ENCODE measurements around the gene TGIF1.

TGIF1 gene

DNA sequence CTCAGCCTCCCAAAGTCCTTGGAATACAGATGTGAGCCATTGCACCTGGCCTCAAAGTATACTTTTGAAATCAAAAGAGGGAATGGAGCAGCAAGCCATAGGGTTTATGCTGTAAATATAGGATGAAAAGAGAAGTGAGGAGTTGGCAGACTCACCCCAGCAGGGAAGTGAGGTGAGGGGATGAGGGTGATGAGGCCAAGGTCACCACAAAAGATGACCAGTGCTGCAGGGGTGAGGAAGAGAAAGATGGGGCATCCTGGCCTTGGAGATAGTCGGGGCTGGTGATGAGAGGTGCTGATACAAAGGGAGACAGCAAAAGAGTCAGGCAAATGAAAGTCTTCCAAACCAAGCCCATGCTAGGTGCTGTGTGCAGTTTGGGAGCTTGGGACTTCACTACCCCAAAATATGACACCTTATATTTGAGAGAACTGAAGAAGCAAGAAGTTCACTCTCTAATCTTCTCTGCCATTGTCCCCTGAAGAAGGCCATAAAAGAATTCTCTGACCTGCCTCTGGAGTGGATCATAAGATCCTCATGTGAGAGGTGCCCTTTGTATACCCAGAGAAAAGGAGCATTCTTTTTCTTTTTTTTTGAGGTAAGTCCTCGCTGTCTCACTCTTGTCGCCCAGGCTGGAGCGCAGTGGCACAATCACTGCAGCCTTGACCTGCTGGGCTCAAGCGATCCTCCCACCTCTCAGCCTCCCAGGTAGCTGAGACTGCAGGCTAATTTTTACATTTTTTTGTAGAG, 31.0 kb downstream of the TGIF1 start:
- DNase-seq (ENCODE audit: low read depth in 2 of 3, low spot score in 1 of 3) = no peak

DNA sequence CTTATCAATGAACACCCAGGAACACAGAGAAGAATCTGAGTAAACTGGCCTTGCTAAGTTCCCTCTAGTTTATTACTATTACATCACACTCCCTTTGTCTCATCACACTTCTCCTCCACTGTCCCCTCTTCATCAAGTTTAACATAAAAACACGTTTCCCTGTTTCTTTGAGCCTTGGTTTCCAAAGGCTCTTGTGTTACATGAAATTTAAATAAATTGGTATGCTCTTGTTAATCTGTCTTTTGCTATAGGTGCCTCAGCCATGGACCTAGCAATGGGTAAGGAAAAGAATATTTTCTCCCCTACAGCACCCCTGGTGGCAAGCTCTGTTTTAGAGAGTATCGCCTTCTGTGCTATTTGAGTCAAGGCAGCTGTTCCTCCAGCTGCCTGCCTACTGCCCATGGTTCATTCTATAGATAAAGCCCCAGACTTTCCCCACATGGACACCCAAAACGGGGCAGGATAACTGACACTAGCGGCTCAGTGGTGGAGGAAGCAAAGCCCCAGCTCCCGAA, 31.8 kb downstream of the TGIF1 start:
- DNase-seq (ENCODE audit: low read depth in 2 of 3, low spot score in 1 of 3) = peak in 1 of 3 donors; percentile 29

DNA sequence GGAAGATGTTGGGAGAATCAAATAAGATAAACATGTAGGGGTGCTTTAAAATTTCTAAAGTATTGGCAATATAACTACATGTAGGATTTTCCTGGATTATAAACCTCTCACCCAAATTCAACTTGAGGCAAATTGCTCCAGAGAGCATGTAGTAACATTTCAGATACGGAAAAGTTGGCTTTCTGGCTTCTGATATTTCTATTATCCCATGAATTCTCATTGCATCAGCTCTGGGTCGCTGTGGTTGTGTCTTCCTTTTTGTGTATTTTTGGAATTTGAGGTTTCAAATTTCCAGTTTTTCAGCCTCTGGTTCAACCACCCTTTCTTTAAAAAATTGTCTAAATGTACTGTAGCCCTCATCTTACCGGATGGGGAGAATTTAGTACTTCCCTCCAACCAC, 32.3 kb downstream of the TGIF1 start:
- DNase-seq (ENCODE audit: low read depth in 2 of 3, low spot score in 1 of 3) = no peak

DNA sequence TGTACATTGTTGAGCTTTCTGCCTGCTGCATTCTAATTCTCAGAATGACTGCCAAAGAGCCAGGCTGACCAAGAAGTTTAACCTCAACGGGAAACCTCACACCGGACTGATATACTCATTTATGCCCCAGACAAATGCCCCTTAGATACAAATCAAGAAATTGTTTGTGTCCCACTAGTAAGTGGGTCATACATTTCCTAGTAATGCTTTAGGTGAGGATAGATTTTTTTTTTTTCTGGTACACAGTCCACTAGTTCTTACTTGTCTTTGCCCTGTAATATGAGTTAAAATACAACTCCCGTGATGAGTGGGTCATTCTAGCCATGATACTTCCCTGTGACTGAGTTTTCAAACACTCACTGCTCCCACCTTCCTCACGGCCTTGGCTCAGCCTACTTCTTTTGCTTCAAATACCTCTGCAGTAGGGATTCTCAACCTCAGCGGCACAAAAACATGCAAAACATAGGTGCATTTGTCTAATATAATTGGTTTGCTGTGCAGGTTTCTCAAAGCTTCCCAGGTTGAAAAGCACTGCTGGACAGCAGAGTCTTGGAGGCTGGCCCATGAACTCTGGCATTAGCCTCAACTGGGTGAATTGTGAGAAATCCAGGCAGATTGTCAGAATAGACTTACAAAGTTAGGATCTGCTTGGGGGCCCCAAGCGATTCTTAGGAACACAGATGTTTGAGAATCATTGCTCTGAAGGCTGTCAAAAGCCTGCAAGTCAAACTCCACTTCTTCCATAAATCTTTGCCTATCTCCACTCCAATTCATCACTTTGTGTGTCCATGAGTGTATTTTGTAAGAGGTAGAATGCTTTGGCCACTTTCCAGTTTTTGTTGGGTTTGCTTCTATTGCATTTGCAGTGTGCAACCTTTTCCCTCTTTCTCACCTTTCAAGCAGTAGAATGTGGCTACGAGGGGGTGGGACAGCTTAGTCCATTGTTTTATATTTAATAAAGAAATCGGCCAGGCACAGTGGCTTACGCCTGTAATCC, 35.5 kb downstream of the TGIF1 start:
- no peak for DNase-seq (ENCODE audit: low read depth in 2 of 3, low spot score in 1 of 3)

DNA sequence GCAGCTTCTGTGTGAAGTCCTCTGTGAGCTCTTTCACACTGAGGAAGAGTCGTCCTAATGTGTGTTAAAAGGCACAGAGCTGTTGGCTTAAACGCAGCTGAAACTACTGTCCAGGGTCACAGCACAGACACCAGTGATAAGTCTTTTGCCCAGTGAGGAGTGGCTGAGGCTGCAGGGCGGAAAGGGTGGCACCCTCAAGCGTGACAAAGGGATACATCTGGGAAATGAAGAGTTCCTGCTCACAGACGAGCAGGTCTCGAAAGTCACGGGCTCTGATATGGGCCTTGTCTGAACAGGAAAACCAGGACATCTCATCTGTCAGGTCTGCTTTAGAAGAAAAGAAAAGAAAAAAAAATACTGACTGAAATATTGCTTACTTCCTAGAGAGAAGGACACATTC, 36.5 kb downstream of the TGIF1 start:
- no peak for DNase-seq (ENCODE audit: low read depth in 2 of 3, low spot score in 1 of 3)

GRCh38 chr18:3489462-3489861, 39.5 kb downstream of the TGIF1 start:
- DNase-seq (ENCODE audit: low read depth in 2 of 3, low spot score in 1 of 3) = no peak

- DNase-seq (ENCODE audit: low read depth in 2 of 3, low spot score in 1 of 3) = no peak
Measured at GRCh38 chr18:3491981-3492555, 42.1 kb downstream of the TGIF1 start.

GRCh38 chr18:3492721-3493120, 42.7 kb downstream of the TGIF1 start:
- DNase-seq (ENCODE audit: low read depth in 2 of 3, low spot score in 1 of 3) = no peak

DNA sequence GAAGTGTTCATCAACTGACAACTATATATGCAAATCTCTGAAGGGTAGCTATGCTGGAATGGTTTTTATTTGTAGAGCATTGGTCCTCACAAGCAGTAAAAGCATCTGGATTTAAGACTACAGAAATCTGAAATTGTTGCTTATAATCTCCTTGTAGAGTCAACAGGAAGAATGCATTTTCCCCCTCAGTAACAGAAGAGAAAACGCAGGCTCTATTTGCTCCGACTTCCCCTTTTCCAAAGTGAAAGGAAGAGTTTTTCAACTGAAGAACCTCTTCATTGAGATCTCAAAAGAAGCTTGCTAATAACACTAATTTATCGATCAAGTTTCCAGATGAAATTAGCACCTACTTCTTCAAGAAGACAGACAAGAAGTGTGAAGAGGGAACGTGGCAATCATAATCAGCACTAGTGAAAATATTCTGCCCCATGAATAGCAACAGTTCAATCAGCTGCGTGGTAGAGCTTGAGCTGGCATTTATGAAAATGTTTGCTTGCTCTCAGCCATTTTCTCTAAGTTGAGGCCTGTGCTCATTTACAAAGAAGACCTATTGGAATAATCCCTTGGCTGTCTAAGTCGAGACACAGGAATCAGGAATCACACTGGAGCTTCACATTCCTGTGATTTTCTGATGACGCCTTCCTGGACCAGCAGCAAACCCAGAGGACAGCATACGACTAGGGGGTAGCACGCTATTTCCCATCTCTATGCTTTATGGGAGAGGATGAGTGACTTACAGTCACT, 43.7 kb downstream of the TGIF1 start:
- DNase-seq (ENCODE audit: low read depth in 2 of 3, low spot score in 1 of 3) = no peak

DNA sequence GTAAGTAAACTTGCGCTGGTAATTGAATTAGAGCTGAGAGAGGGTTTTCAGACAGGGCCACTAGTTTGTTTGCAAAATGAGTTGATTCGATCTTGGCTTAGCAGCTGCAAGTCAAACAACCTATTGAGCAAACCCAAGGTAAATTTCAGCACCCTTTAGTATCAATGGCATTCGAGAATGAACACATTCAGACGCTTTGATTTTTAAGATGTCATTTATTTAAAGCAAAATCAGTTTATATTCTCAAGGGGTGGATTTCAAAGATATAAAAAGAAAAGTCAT, 44.2 kb downstream of the TGIF1 start:
- DNase-seq (ENCODE audit: low read depth in 2 of 3, low spot score in 1 of 3) = no peak

DNA sequence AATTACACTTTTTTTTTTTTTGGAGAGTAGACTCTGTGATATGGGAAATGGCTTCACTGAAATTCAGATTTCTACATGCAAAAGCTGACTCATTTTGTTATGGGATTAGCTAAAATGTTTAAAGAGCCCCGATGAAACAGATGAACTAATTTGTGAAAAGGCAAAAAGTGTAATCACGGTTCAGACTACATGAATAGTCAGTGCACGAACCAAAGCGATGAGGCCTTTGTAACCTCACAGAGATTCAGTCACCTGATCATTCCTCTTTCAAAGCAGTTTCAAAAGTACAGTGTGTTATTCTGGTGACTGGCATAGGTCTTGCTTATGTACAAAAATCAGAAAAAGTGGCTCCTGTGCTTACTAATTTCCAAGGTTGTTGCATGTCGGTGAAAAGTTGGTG, 44.6 kb downstream of the TGIF1 start:
- DNase-seq (ENCODE audit: low read depth in 2 of 3, low spot score in 1 of 3) = no peak

- no peak for DNase-seq (ENCODE audit: low read depth in 2 of 3, low spot score in 1 of 3)
Measured at GRCh38 chr18:3495691-3496430, 45.9 kb downstream of the TGIF1 start.

DNA sequence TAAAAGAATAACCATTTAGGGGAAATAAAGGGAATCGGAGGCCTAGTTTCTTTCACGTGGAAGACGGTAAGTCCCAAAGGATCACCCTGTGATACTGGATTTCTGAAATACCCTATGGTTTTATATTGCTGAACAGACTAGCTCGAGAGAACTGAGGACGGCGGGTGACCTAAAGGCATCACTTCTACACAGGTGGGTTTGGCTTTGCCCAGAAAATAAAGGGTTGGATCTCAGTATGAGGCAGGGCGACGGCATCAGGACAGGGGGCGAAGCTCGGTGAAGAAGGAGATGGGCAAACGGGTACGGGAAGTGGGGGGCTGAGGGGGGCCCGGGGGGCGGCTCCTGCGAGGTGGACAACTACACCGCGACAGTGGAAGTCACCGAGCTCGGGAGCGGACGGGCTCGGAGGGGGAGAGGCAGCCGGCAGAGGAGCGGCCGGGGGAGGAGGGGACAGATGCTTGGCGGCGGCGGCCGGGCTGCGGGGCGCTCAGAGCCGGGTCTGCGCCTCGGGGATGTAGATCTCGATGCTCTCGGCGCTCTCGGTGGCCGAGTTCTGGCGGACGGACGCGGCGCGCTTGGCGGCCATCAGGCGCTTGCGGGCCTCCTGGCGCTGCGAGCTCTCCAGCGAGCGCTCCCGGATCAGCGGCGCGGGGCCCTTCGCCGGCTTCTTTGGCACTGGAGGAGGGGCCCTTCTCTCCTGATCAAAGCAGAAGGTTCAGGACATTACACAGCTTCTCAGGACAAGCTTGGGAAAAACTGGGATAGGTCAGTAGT, 48.9 kb downstream of the TGIF1 start:
- DNase-seq (ENCODE audit: low read depth in 2 of 3, low spot score in 1 of 3) = peak in 1 of 3 donors; percentile 11

- no peak for DNase-seq (ENCODE audit: low read depth in 2 of 3, low spot score in 1 of 3)
Measured at GRCh38 chr18:3499501-3499900, 49.5 kb downstream of the TGIF1 start.

DNA sequence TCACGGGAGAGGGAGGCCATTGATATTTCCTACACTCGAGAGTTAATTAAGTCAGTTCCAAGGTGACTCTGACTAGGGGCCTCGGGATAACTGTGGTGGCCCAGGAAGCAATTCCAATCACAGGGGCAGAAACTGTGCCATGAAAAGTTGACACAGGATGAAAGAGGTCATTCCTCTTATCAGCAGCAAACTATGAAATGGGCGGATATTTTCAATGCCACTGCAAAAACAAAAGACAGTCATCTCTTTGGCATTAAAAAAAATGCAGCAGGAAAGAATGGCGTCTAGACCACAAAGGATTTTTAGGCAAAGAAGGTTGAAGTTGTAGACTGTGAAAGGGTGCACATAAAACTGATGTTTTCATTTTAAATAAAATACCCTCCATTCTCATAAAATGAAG, 50.0 kb downstream of the TGIF1 start:
- no peak for DNase-seq (ENCODE audit: low read depth in 2 of 3, low spot score in 1 of 3)

DNA sequence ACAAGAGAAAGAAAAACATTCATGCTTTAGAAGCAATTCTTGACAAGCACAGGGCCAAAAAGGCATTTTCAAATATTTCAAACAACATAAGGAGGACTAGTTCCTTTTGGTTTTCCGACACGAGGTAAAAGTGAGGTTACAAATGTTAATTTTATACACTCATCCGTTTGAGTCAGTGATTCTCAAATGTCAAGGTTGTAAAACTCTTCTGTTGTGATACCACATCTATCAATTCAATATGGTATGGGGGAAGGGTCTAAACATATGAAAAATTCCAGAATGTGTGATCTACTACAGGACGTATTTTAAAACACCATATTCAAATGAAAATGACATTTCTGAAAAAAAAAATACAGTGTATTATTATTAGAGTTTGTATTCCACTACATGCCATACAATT, 52.7 kb downstream of the TGIF1 start:
- DNase-seq (ENCODE audit: low read depth in 2 of 3, low spot score in 1 of 3) = no peak

- DNase-seq (ENCODE audit: low read depth in 2 of 3, low spot score in 1 of 3) = no peak
Measured at GRCh38 chr18:3504637-3505036, 54.7 kb downstream of the TGIF1 start.

- no peak for DNase-seq (ENCODE audit: low read depth in 2 of 3, low spot score in 1 of 3)
Measured at GRCh38 chr18:3508576-3509549, 58.9 kb downstream of the TGIF1 start.

Measured in stimulated activated CD4-positive, alpha-beta T cell treated with anti-CD3 and anti-CD28 coated beads, Interleukin-12 subunit alpha, Interleukin-12 subunit beta, amount 100 ng/mL, for 48 hours (primary cell).